BJ (cell line): ENCODE results near the gene METTL25B. TPM values are rescaled to one million over a fixed set of nuclear protein-coding genes. Genes with fewer than 3 reads are reported as not detected.
A peak's percentile ranks its signal among the peaks of the same experiment; 100 is the strongest.
"Not testable (repeated sequence)": the region's sequence is repeated elsewhere in the genome, so short reads cannot be mapped to it uniquely, and the experiment has no call there.

Experiments used
- CTCF ChIA-PET: fragments of 350-600 bp; formaldehyde crosslinking; extraction: SDS; loops from one replicate; lab custom pipeline; 2021; ENCODE audit warnings: antibody characterized with exemption, inconsistent platforms; lab: Yijun Ruan, JAX
- POLR2A ChIA-PET: fragments of 300-600 bp; sonication (Branson Sonifier 250); formaldehyde crosslinking; extraction: SDS; loops from one replicate; lab custom pipeline; 2021; ENCODE audit warnings: antibody characterized with exemption; lab: Charles Lee
- DNase-seq: peaks from one replicate; pipeline ENCODE4 v3.0.0-alpha.2; 2011; ENCODE audit warnings: low read depth
- H3K27me3 ChIP-seq: 2 replicates; pipeline ENCODE4 v1.6.0; 2011; ENCODE audit warnings: low read length; ENCODE audit not compliant: control insufficient read depth, insufficient read depth
- H3K36me3 ChIP-seq: 2 replicates; pipeline ENCODE4 v1.5.1; 2011; ENCODE audit warnings: low read length; ENCODE audit not compliant: control insufficient read depth, insufficient read depth
- H3K4me3 ChIP-seq: 2 replicates; pipeline ENCODE4 v1.5.1; 2011; ENCODE audit warnings: low read depth, mild to moderate bottlenecking, control low read depth, low read length
- polyA plus RNA-seq: library from polyadenylated mRNA; depleted of rRNA; stranded (reverse); fragments of >200 nt; gene quantifications from 2 replicates; pipeline ENCODE4 v1.2.3, GENCODE V29; 2011
- TF ChIP-seq, protein P1 (sequence below): IDR thresholded peaks from 2 replicates; pipeline ENCODE4 v1.5.1; 2011; ENCODE audit warnings: low read depth, mild to moderate bottlenecking, control low read depth, inconsistent platforms, low read length, moderate library complexity; ENCODE audit not compliant: insufficient read depth

The METTL25B gene
- polyA plus RNA-seq, 1 experiment = 14.6 TPM

- Histone ChIP-seq H3K27me3 (no peaks in the 10 kb centered on the region), H3K4me3 (peak overlapping the region; percentile 79; the same call in 1 of the 2 replicates), H3K36me3 (no peaks in the 10 kb centered on the region; the same call in 1 of the 2 replicates)
- ChIA-PET CTCF (interaction anchor here (0.7 to 3.1 kb wide), 7 partner anchors 12 to 107 kb away, joined by 3 to 10 read pairs (median 4); partner anchors contain the start of genes MRPL24 and PRCC), POLR2A (interaction anchor here (2.1 kb wide), 1 partner anchor 12 kb away, joined by 10 read pairs; the partner anchor contains the start of gene MRPL24)
- DNase-seq = no peak
- TF ChIP-seq, protein P1, sequence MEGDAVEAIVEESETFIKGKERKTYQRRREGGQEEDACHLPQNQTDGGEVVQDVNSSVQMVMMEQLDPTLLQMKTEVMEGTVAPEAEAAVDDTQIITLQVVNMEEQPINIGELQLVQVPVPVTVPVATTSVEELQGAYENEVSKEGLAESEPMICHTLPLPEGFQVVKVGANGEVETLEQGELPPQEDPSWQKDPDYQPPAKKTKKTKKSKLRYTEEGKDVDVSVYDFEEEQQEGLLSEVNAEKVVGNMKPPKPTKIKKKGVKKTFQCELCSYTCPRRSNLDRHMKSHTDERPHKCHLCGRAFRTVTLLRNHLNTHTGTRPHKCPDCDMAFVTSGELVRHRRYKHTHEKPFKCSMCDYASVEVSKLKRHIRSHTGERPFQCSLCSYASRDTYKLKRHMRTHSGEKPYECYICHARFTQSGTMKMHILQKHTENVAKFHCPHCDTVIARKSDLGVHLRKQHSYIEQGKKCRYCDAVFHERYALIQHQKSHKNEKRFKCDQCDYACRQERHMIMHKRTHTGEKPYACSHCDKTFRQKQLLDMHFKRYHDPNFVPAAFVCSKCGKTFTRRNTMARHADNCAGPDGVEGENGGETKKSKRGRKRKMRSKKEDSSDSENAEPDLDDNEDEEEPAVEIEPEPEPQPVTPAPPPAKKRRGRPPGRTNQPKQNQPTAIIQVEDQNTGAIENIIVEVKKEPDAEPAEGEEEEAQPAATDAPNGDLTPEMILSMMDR = no peak
Measured at GRCh38 chr1:156752843-156753482, 24.7 kb downstream of the METTL25B start.

DNA sequence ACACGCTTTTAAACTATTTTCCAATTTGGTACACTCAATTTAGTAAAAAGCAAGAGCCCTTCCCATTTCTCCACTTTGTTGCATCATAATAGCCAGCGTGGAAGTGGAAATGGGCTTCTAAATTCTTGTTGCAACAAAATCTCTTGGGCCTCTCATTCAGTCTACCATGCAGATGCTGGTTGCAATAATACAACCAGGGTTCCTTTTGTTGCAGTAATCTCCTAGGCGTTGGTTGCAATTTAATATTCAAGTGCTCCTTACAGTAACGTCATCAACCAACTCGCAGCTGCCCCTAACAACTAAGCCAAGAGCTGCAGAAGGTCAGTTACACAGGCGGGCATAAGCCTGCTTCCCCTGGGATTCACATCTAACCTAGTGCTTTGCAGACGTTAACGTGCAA is 25.9 kb downstream of the METTL25B start:
- no peak for DNase-seq
- Histone ChIP-seq H3K4me3 (no peak overlapping the region), H3K27me3 (no peaks in the 10 kb centered on the region), H3K36me3 (no peaks in the 10 kb centered on the region)
- CTCF ChIA-PET = interaction anchor here (3.1 kb wide), 1 partner anchor 28 kb away, joined by 10 read pairs; no protein-coding TSS in a partner anchor
- TF ChIP-seq, protein P1 = no peak
- POLR2A ChIA-PET = no interaction called here

DNA sequence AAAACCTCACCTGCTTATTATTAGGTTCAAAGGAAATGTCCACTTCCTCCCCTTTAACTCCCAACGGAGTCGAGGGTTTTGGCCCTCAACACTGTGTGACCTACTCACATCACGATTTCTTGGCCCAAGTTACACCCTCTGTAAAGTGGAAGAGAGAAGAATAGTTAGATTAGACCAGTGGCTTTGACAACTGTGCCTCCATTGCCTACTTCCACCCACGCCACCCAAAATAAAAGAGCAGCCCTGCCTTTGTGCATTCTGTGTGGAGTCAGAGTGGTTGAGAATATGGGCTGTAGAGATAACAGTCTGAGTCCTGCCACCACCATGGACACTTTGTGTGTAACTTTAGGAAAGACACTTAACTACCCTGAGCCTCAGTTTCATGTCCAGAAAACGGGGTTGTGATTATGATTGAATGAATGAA is 27.3 kb downstream of the METTL25B start:
- POLR2A ChIA-PET = no interaction called here

DNA sequence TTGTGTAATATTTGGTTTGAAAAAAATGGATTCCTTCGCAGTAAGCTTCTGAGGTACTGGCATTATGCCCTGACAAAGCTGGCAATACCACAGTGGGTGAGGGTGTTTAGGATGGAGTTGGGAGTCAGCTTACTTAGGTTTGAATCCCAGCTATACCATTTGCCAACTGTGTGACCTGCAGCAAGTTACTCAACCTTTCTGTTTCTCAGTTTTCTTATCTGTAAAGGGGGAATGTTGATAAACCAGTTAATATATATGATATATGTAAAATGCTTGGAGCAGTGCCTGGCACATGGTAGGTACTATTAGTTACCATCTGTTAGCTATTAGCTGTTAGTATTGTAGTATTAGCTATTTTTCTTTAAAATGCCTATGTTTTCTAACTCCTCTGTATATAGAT is 28.1 kb downstream of the METTL25B start:
- H3K4me3 ChIP-seq = no peak overlapping the region
- H3K27me3 ChIP-seq = no peaks in the 10 kb centered on the region
- CTCF ChIA-PET = interaction anchor here (1.1 to 2.1 kb wide), 4 partner anchors 12 to 104 kb away, joined by 3 to 7 read pairs (median 5); partner anchors contain the start of gene NTRK1
- no peak for DNase-seq
- no peaks in the 10 kb centered on the region for H3K36me3 ChIP-seq
- POLR2A ChIA-PET = no interaction called here
- TF ChIP-seq, protein P1 = no peak

More for the DNA sequence above, 27.3 kb downstream of the METTL25B start:
- no peaks in the 10 kb centered on the region for H3K27me3 ChIP-seq
- CTCF ChIA-PET = interaction anchor here (2.1 kb wide), 1 partner anchor 105 kb away, joined by 7 read pairs; the partner anchor contains the start of gene NTRK1
- no peak overlapping the region for H3K4me3 ChIP-seq
- H3K36me3 ChIP-seq = no peaks in the 10 kb centered on the region
- DNase-seq = no peak
- TF ChIP-seq, protein P1 = no peak

DNA sequence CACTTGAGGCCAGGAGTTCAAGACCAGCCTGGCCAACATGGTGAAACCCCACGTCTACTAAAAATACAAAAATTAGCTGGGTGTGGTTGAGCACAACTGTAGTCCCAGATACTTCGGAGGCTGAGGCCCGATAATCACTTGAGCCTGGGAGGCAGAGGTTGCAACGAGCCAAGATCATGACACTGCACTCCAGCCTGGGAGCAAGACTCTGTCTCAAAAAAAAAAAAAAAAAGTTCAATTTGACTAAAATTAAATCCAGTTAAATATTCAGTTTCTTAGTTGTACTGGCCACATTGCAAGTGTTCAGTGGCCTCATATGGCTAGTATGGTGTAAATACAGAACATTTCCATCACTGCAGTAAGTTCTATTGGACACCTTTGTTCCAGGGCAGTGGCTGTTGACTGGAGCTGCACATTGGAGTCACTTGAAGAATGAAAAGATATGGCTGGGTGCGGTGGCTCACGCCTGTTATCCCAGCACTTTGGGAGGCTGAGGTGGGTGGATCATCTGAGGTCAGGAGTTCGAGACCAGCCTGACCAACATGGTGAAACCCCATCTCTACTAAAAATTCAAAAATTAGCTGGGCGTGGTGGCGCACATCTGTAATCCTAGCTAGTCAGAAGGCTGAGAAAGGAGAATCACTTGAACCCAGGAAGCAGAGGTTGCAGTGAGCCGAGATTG is 29.4 kb downstream of the METTL25B start:
- H3K4me3 ChIP-seq, DNase-seq, H3K27me3 ChIP-seq, POLR2A ChIA-PET, H3K36me3 ChIP-seq, CTCF ChIA-PET: not testable (repeated sequence)
